Stimulated activated memory B cell treated with anti-CD40 and anti-IgM and Interleukin-4, amounts not matched to agents 10 μg/mL and 1 μg/mL and 100 μg/mL, for 72 hours (primary cell): ENCODE data around the gene KCNH2.

Experiments
- ATAC-seq: fragments of 150-1000 bp; cut with Tn5 transposase; 2 replicates; pipeline ENCODE4 v1.10.0; 2021
- H3K27ac Mint-ChIP-seq: one replicate; pipeline ENCODE4 v1.8.0; 2022; ENCODE audit warnings: mild to moderate bottlenecking, mixed read lengths
- H3K27me3 Mint-ChIP-seq: one replicate; pipeline ENCODE4 v1.8.0; 2022; ENCODE audit warnings: mixed read lengths
- H3K36me3 Mint-ChIP-seq: one replicate; pipeline ENCODE4 v1.8.0; 2022; ENCODE audit warnings: mixed read lengths
- H3K4me1 Mint-ChIP-seq: one replicate; pipeline ENCODE4 v1.8.0; 2022; ENCODE audit warnings: mixed read lengths
- H3K4me3 Mint-ChIP-seq: one replicate; pipeline ENCODE4 v1.8.0; 2022; ENCODE audit warnings: mild to moderate bottlenecking, moderate library complexity, mixed read lengths
- H3K9me3 Mint-ChIP-seq: one replicate; pipeline ENCODE4 v1.8.0; 2022; ENCODE audit warnings: mixed read lengths

Gene KCNH2

GRCh38 chr7:150975536-150976319 is 2.4 kb downstream of the KCNH2 start:
- no peak for ATAC-seq
- Mint-ChIP-seq H3K9me3 (no peaks in the 10 kb centered on the region), H3K4me1 (peaks cover 52% of the 10 kb centered on the region), H3K27me3 (peaks cover 31% of the 10 kb centered on the region), H3K4me3 (peak overlapping the region; percentile 85), H3K27ac (no peak overlapping the region), H3K36me3 (no peaks in the 10 kb centered on the region)

DNA sequence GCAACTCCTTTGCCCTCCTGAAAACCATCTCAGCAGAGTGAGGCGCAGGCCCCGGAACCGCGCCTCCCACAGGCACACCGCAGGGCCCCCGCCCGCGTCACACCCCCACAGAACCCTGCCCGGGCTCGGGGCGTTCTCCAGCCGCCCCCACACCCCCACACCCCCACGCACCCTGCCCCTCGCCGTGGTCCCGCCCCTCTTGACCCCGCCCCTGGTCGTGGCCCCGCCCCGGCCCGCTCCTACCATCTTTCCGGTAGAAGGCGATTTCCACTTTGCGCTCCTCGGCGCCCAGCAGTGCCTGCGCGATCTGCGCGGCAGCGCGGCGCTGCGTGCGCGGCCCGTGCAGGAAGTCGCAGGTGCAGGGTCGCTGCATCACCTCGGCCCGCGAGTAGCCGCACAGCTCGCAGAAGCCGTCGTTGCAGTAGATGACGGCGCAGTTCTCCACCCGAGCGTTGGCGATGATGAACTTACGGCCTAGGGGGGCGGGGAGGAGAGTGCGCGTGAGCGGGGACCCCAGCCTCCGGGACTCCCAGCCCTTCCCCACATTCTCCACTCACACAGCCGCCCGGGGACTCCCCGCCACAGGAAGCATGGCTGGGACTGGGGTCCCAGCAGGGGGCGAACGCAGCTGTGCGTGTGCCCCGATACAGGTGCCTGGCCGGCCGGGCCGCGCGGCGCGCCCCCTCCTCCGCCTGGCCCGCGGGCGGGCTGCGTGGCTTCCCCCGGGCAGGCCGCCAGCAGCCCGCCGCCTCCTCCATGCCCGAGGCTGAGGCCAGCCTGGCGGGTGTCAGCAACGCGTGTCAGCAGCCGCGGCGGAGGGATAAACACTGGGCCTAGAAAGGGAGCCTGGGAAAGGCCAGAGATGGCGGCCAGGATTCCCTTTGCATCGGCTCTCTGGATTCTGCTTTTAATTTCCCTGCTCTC is 3.4 kb downstream of the KCNH2 start:
- peak overlapping the region; percentile 68 for H3K27ac Mint-ChIP-seq
- H3K36me3 Mint-ChIP-seq, result no peaks in the 10 kb centered on the region
- H3K9me3 Mint-ChIP-seq, result no peaks in the 10 kb centered on the region
- H3K27me3 Mint-ChIP-seq, result peaks cover 28% of the 10 kb centered on the region
- peaks cover 52% of the 10 kb centered on the region for H3K4me1 Mint-ChIP-seq
- peak overlapping the region; percentile 85 for H3K4me3 Mint-ChIP-seq
- ATAC-seq, result peak; percentile 75

- no peaks in the 10 kb centered on the region for H3K9me3 Mint-ChIP-seq
- peak; percentile 44 for ATAC-seq
- H3K27me3 Mint-ChIP-seq, result peaks cover 24% of the 10 kb centered on the region
- H3K27ac Mint-ChIP-seq, result peak overlapping the region; percentile 68
- H3K4me3 Mint-ChIP-seq, result peak overlapping the region; percentile 85
- peaks cover 49% of the 10 kb centered on the region for H3K4me1 Mint-ChIP-seq
- no peaks in the 10 kb centered on the region for H3K36me3 Mint-ChIP-seq
These were observed 4.3 kb downstream of the KCNH2 start for GRCh38 chr7:150973571-150974451.

DNA sequence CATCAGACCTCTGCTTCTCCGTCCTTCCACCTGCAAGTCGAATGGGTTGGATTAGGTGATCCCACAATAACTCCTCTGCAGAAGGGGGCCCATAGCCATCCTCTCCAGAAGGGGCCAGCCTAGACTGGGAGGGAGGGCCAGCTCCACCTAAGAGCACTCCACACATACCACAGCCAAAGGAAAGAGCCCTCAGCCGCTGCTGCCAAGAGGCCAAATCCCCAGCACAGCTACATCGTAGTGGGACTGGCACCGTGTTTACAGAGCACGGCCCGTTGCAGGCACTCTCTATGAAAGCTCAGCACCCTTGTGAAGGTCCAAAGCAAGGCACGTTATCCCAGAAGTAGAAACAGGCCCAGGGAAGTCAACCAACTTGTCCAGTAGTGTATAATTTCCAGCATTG is 5.4 kb downstream of the KCNH2 start:
- no peak overlapping the region for H3K4me3 Mint-ChIP-seq
- peaks cover 43% of the 10 kb centered on the region for H3K4me1 Mint-ChIP-seq
- no peaks in the 10 kb centered on the region for H3K36me3 Mint-ChIP-seq
- peaks cover 18% of the 10 kb centered on the region for H3K27me3 Mint-ChIP-seq
- no peak for ATAC-seq
- no peak overlapping the region for H3K27ac Mint-ChIP-seq
- H3K9me3 Mint-ChIP-seq, result no peaks in the 10 kb centered on the region

DNA sequence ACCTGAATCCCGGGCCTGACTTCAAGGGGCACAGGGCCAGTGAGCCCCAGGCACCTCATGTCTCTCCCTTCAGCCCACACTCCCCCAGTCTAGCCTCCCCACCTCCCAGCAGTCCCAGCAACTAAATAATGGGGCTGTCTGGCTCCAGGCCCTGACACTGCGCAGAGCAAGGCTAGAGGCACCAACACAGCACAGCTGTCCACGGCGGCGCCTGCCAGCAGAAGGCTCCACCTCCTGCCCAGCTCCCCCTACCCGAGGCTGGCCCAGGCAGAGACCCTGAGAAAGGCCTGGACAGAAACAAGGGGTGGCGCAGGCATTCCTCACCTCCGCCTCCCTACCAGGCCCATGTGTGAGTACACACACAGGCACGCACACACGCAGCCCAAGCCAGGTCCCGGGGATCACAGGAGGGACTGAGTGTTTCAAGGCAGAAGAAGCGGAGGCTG is 6.1 kb downstream of the KCNH2 start:
- H3K27me3 Mint-ChIP-seq, result peaks cover 13% of the 10 kb centered on the region
- peaks cover 38% of the 10 kb centered on the region for H3K4me1 Mint-ChIP-seq
- H3K4me3 Mint-ChIP-seq, result no peak overlapping the region
- H3K9me3 Mint-ChIP-seq, result no peaks in the 10 kb centered on the region
- no peaks in the 10 kb centered on the region for H3K36me3 Mint-ChIP-seq
- no peak for ATAC-seq
- no peak overlapping the region for H3K27ac Mint-ChIP-seq

DNA sequence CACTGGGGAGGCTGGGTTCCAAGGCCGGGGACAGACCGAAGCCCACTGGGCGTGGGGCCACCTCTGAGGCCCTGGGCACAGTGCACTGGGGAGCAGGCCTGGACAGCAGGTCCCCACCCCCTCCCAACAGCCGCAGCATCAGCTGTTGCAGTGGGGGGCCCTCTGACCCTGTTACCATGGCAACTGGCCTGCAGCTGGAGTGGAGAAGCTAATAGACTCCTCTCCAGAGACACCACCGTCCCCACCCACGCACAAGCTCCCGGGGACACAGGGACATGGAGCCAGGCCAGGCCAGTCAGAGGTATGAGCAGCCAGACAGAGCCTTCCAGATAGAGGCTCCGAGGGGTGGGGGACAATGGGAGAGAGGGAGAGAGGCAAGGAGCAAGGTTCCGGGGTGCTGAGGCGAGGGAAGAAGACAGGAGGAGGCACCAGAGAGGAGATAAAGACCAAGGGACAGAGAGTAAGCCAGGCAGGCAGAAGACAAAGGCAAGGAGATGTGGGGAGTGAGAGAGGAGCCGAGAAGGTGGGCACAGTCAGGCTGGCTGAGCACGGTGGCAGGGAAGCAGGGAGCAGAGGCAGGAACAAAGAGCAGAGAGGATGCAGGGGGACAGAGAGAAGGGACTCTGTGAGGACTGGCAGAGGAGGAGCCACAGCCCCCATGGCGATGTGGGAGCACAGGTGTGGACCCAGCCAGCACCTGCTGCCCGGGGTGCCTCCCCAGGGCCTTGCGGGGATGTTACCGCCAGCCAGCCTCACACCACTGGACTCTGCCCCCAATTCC is 6.7 kb downstream of the KCNH2 start:
- peak overlapping the region; percentile 5 for H3K27ac Mint-ChIP-seq

DNA sequence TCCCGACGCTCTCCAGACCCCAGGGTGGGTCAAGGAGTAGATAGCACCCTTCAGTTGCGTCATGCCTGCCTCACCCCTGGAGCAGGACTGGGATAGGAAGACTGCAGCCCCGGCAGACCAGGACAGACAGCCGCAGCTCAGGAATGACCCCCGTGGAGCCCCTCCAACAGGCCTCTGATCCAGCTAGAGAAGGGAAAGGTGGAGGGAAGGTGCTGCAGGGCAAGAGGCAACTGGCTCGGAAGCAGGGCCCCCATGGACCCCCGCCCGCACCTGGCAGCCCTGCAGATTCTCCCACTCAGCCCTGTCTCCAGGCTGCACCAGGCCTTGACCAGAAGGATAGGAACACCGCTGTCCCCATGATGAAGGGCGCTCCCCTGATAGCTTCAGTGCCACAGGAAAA is 7.7 kb downstream of the KCNH2 start:
- ATAC-seq, result no peak
- Mint-ChIP-seq H3K27me3 (no peaks in the 10 kb centered on the region), H3K36me3 (no peaks in the 10 kb centered on the region), H3K4me3 (no peak overlapping the region), H3K4me1 (peaks cover 26% of the 10 kb centered on the region), H3K27ac (no peak overlapping the region), H3K9me3 (no peaks in the 10 kb centered on the region)

More for the DNA sequence above, 6.7 kb downstream of the KCNH2 start:
- Mint-ChIP-seq H3K9me3 (no peaks in the 10 kb centered on the region), H3K36me3 (no peaks in the 10 kb centered on the region), H3K4me3 (no peak overlapping the region), H3K27me3 (peaks cover 7% of the 10 kb centered on the region), H3K4me1 (peaks cover 31% of the 10 kb centered on the region)
- ATAC-seq, result no peak

DNA sequence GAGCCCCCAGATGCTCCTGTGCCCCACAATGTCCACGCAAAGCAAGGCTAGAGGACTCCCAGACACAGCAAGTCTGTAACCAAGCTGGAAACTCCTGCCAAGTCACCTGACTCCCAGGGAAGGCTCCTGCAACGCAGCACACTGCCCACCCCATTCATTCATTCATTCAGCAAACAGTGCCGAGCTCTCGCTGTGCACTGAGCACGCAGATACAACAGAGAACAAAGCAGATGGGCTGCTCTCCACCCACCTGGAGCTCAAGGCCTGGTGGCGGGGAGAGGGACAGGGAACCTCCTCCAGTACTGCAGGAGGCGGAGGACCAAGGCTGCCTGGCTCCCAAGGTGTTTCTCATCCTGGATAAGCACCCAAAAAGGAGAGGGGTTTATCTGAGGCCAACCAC is 8.6 kb downstream of the KCNH2 start:
- no peaks in the 10 kb centered on the region for H3K9me3 Mint-ChIP-seq
- H3K4me1 Mint-ChIP-seq, result peaks cover 20% of the 10 kb centered on the region
- H3K4me3 Mint-ChIP-seq, result no peak overlapping the region
- ATAC-seq, result no peak
- H3K27ac Mint-ChIP-seq, result no peak overlapping the region
- no peaks in the 10 kb centered on the region for H3K36me3 Mint-ChIP-seq
- H3K27me3 Mint-ChIP-seq, result peaks cover 7% of the 10 kb centered on the region

GRCh38 chr7:150968734-150969372 is 9.3 kb downstream of the KCNH2 start:
- Mint-ChIP-seq H3K36me3 (no peaks in the 10 kb centered on the region), H3K4me1 (peaks cover 14% of the 10 kb centered on the region), H3K27me3 (peaks cover 13% of the 10 kb centered on the region), H3K27ac (no peak overlapping the region), H3K9me3 (no peaks in the 10 kb centered on the region), H3K4me3 (no peak overlapping the region)
- ATAC-seq, result no peak

DNA sequence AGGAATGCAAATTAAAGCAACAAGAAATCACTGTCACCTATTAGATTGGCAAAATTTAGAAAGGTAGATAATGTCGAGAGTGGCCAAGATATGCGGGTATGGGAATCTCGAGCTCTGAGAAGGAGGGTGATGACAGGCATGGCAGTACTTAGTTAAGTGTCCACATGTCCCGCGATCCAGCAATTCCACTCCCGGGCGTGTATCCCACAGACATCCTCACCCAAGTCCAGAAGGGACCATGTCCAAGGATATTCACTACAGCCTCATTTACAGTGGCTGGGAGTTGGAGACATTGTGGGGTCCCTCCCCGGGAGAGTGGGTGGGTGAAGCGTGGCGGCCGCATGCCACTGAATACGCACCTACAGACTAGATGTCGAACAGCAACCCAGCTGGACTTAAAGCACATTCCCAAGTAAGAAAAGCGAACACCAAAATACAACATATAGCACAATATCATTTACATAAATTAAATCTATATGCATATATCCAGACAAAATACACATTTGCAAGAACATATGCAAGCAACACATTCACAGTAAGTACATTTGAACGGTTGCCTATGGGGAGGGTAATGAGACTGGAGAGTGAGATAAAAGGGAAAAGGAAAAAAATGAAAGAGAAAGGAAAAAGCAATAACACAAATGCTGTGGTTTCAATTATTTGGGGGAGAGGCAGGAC is 9.9 kb downstream of the KCNH2 start:
- Mint-ChIP-seq H3K4me1 (peaks cover 15% of the 10 kb centered on the region), H3K27ac (no peak overlapping the region), H3K4me3 (no peak overlapping the region), H3K9me3 (no peaks in the 10 kb centered on the region), H3K36me3 (no peaks in the 10 kb centered on the region), H3K27me3 (peaks cover 17% of the 10 kb centered on the region)
- no peak for ATAC-seq

DNA sequence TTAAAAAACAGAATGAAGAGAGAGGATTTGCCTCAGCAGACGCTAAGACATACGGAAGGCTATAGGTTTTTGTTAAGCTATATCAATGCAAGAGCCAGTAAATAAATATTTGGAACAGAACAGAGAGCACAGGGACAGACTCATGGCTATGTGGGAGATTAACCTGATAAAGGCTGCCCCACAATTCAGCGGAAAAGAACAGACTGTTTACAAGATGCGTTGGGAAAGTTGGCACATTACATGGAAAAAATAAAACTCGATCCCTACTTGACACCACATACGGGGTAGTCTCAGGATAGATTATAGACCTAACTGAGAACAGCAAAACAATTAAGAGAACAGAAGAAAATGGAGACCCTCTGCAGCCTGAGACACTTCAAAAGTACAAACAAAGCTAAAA is 10.8 kb downstream of the KCNH2 start:
- Mint-ChIP-seq H3K9me3 (no peaks in the 10 kb centered on the region), H3K4me1 (peaks cover 17% of the 10 kb centered on the region), H3K36me3 (no peaks in the 10 kb centered on the region), H3K4me3 (no peak overlapping the region), H3K27me3 (peaks cover 25% of the 10 kb centered on the region), H3K27ac (no peak overlapping the region)
- no peak for ATAC-seq

- Mint-ChIP-seq H3K27ac (no peak overlapping the region), H3K4me3 (no peak overlapping the region), H3K9me3 (no peaks in the 10 kb centered on the region), H3K36me3 (no peaks in the 10 kb centered on the region), H3K27me3 (peaks cover 38% of the 10 kb centered on the region), H3K4me1 (peaks cover 10% of the 10 kb centered on the region)
- ATAC-seq, result no peak
These were observed 12.1 kb downstream of the KCNH2 start for GRCh38 chr7:150966002-150966401.

DNA sequence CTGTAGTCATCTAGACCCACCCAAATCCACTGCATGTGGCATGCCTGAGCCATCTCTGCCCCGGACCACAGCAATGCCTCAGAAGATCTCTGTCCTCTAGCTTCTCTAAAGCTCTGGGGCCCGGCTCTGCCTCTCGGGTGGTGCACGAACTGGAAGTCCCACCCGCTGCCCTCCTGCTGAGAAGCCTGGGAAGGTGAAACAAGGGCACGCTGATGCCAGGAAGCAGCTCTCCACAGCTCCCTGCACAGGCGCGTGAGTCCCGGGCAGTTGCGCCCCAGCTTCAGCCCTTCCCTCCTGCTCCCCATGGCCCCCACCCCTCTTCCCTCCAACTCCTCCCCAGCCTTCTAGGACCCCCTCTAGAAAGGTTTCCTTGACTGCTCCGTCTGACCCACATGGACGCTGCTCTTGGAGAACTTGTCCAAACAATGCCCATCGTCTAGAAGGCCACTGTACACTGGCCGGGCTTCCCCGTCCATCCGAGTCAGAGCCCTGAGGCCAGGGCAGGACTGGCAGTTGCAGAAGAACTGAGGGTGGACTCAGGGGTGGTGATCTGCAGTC is 12.8 kb downstream of the KCNH2 start:
- Mint-ChIP-seq H3K9me3 (no peaks in the 10 kb centered on the region), H3K27ac (no peak overlapping the region), H3K4me1 (peaks cover 10% of the 10 kb centered on the region), H3K27me3 (peaks cover 45% of the 10 kb centered on the region), H3K36me3 (no peaks in the 10 kb centered on the region), H3K4me3 (no peak overlapping the region)
- ATAC-seq, result no peak
